Cerebellar cortex (tissue), 1 donor: Measurements from ENCODE around the gene RHO.
"Not testable (repeated sequence)": the region's sequence is repeated elsewhere in the genome, so short reads cannot be mapped to it uniquely, and the experiment has no call there.

Experiments
- DNase-seq: peaks from one replicate; pipeline ENCODE4 v3.0.0-alpha.2; 2015; ENCODE audit warnings: low spot score

Gene RHO

GRCh38 chr3:129545951-129546350 is 17.5 kb downstream of the RHO start:
- DNase-seq, result not testable (repeated sequence)

DNA sequence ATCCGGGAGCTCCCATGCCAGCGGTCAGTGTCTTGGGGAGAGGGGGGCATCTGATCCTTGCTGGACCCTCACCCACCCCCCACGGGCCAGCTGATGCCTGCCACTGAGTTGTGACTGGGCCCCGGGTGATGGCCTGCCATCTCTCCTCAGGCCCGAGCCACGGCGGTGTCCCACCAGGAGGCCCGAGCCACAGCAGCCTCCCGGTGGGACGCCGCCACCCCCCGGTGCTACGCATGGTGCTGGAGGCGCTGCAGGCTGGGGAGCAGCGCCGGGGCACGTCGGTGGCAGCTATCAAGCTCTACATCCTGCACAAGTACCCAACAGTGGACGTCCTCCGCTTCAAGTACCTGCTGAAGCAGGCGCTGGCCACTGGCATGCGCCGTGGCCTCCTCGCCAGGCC is 18.8 kb downstream of the RHO start:
- no peak for DNase-seq

DNA sequence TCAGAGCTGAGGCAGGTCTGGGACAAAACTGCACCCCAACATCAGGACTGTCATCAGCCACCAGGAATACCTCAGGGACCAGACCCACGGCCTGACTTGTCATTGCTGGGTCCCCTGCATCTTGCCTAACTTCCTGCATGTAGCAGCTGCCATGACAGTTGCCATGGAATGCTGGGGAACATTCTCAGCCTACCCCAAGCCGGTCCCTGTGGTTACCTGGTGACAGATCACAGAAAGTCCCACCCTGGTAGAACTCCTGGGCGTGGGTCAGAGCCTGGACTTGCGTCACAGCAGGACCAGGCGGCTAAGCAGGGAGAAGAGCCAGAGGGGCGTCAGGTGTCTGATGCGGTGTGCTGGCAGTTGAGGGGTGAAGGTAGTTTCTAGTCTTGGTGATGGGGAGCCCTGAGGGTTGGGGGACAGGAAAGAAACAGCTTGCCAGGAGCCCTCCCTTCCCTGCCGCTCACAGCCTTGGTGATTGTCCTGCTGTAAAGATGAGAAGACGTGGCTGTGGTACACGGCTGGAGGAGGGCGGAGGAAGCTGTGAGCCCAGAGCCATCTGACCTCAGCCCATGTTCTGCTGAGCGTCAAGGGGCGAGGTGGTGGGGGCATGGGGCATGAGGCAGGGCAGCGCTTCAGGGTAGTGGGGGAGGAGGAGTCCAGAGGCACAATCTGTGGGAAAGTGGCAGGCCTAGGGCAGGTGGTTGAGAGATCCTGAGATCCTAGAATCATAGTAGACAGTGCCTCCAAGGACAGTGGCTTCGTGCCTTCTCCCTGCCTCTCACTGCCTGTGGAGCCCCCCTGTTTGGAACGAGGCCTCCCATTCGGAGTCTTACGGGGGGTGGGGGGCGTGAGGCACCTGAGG is 19.9 kb downstream of the RHO start:
- DNase-seq, result no peak

GRCh38 chr3:129549006-129549800 is 20.8 kb downstream of the RHO start:
- no peak for DNase-seq

DNA sequence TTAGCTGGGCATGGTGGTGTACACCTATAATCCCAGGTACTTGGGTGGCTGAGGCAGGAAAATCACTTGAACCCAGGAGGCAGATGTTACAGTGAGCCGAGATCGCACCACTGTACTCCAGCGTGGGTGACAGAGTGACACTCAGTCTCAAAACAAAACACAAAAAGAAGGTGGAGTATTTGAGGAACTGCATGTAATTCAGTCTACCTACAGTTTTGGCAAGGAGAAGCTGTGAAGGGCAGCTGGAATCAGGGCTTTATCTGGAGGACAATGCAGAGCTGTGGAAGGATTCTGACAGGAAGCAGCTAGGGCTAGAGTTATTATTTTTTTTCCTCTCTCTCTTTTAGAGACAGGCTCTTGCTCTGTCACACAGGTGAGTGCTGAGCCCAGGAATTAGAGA is 21.4 kb downstream of the RHO start:
- no peak for DNase-seq

GRCh38 chr3:129552287-129553050 is 24.0 kb downstream of the RHO start:
- no peak for DNase-seq

DNA sequence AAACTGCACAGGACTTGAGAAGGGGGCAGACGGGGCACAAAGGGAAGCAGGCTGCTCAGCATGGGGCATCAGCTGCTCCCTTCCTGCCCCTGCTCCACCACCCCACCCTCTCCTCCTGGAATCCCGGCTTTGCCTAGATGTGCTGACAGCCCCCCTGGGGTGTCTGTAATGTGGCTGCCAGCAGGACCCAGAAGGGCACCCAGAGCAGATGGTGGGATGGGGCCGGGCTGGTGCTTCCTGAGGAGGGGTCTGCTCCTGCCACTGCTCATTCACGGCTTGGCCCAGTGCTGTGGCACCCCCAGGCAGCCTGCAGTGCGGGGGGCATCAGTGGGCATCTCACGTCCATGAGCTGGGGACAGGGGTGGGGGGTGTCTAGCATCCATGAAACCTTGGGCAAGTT is 24.7 kb downstream of the RHO start:
- DNase-seq, result no peak

GRCh38 chr3:129553719-129554118 is 25.3 kb downstream of the RHO start:
- DNase-seq, result no peak

- no peak for DNase-seq
Measured at GRCh38 chr3:129554356-129555152, 26.1 kb downstream of the RHO start.

GRCh38 chr3:129555153-129555550 is 26.7 kb downstream of the RHO start:
- no peak for DNase-seq

DNA sequence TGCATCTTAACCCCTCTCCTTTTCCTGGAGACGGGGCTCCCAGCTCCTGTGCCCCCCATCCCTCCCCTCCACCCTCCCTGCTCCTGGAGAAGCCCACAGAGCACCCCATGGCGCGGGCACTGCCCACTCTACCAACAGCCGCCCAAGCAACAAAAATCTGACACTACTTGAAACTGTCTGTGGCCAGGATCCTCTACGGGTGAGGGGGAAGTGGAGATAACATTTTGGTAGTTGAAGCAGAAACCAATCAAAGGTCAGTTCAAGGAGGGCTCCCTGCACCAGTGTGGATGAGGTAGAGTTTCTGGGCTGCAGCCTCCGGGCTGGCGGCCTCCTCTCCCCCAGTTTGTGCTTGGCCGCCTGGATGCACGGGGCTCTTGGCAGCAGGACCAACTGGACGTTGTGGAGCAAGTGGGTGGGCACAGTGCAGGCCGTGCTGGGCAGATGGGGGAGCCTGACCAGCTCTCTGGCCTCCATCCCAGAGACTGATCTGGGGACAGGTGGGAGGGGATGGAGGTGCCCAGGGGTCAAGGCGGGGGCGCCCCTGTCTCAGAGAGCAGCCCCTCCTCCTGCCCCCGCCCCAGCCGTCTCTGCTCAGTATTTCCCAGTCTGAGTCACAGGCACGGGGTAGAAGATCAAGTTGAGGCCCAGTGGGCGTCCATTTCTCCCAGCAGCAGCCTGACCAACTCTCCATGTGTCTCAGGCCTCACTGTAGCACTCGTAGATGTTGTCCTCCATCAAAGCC is 27.3 kb downstream of the RHO start:
- no peak for DNase-seq

GRCh38 chr3:129556358-129556695 is 27.9 kb downstream of the RHO start:
- no peak for DNase-seq

DNA sequence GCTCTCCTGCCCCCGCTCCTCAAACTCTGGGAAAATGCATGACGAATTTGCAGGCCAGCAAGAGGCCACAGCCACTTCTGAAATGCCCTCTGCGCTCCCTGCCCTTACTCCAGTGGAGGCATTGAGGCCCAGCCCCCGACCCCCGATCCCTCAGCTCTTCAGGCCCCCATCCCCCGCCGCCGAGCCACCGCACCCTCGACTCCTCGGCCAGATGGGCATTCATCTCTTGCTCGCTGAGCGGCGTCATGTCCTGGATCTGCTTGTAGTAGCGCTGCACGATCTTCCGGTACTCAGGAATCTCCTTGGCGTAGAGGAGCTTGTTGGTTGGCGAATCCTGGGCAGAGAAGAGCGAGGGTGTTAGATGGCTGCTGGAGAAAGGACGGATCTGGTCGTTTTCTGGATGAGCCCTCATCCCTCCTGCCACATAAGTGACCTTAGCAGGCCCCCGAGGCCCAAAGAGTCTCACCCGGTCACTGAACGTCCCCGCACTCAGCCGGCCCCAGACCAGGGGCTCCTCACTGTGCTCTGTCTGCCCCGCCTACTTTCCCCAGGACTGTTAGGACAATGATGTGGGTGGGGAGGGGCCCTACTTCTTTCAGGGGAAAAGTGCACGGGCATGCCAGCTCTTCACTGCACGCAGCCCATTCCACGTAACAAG is 28.6 kb downstream of the RHO start:
- DNase-seq, result no peak

- no peak for DNase-seq
Measured at GRCh38 chr3:129557548-129557894, 29.1 kb downstream of the RHO start.

- no peak for DNase-seq
Measured at GRCh38 chr3:129558081-129558771, 29.8 kb downstream of the RHO start.

- DNase-seq, result no peak
Measured at GRCh38 chr3:129558772-129559564, 30.5 kb downstream of the RHO start.

GRCh38 chr3:129559565-129560079 is 31.2 kb downstream of the RHO start:
- no peak for DNase-seq

GRCh38 chr3:129560269-129560787 is 31.9 kb downstream of the RHO start:
- DNase-seq, result no peak
